Pancreas (tissue), 10 donors: Measurements from ENCODE around the gene RNF135. TPM values are rescaled to one million over a fixed set of nuclear protein-coding genes. Genes with fewer than 3 reads are reported as not detected.

Experiments used
- ATAC-seq, 4 donors: fragments of 200-7000 bp; cut with Tn5 transposase; one replicate each; pipeline versions ENCODE4 v1.8.0 to v1.9.1; 2020; ENCODE audit warnings: mild to moderate bottlenecking in 4 of 4, moderate library complexity in 4 of 4
- DNase-seq, 6 donors: peaks; one replicate each; pipeline ENCODE4 v3.0.0-alpha.2; 2020
- FAIRE-seq: peaks from 2 replicates; lab custom pipeline; 2012; peaks lifted over from hg19 to GRCh38; lab: Jason Lieb, UNC
- H3K27ac ChIP-seq, 4 donors: fragments of 200-600 bp; sonication (generic); 1 replicate in 3 of 4; 2 replicates in 1 of 4; pipeline versions ENCODE4 v1.5.0 to v1.8.0; 2020
- H3K27me3 ChIP-seq, 4 donors: fragments of 200-600 bp; one replicate each; pipeline ENCODE4 v1.8.0; 2021
- H3K36me3 ChIP-seq, 3 donors: fragments of 200-600 bp; sonication (generic) in 1 of 3; one replicate each; pipeline versions ENCODE4 v1.5.0 to v1.8.0; 2020 to 2021
- H3K4me1 ChIP-seq, 3 donors: fragments of 200-600 bp; one replicate each; pipeline ENCODE4 v1.8.0; 2021
- H3K4me3 ChIP-seq, 4 donors: fragments of 200-600 bp; sonication (generic) in 2 of 4; one replicate each; pipeline versions ENCODE4 v1.5.0 to v1.8.0; 2020 to 2021
- H3K9me3 ChIP-seq, 4 donors: fragments of 200-600 bp; one replicate each; pipeline ENCODE4 v1.8.0; 2021
- WGBS, 2 donors: extraction: QIAGEN DNeasy Blood & Tissue Kit; methylation state at CpG; one replicate each; pipeline ENCODE4 v1.1.7; 2013; 5-methylcytosine and 5-hydroxymethylcytosine counted together
- intact Hi-C, 3 donors: fragments of 100-400 bp; cut with DNase I; formaldehyde crosslinking; loops; one replicate each; pipeline versions ENCODE4 v1.11.1 to v1.14.2; 2022
- polyA plus RNA-seq, 2 donors: library from polyadenylated mRNA; stranded (reverse); fragments of 200-250 nt; gene quantifications; one replicate each; pipeline ENCODE4 v1.2.3, GENCODE V29; 2013
- total RNA-seq, 6 donors: library from RNA; stranded (reverse); fragmentation: NEBNext Ultra II Directional in 4 of 6; extraction: Animal tissue kit (Norgen Biotek cat#: 25700) in 4 of 6; gene quantifications; one replicate each; pipeline versions ENCODE4 v1.2.1 to v1.2.4, GENCODE V29; 2021 to 2023
- TF ChIP-seq, protein P1 (sequence below), 4 donors: fragments of 200-600 bp; sonication (generic) in 3 of 4; IDR thresholded peaks; one replicate each; pipeline versions ENCODE4 v1.5.0 to v1.8.0; 2021; ENCODE audit warnings: antibody characterized with exemption in 4 of 4
- donor health status: healthy with polysubstance abuse.
- donor health status: DM: no; HTN: no; CAD: no; lungs with moderate emphysema.
- donor health status: DM: no; HTN: no; CAD: no.
- donor health status: control.
- donor health status: control.
- donor health status: Bipolar disorder and iron deficiency.
- donor health status: DM: yes; HTN: yes; CAD: no.
- donor health status: DM: no; HTN: no; CAD: no.
- donor health status: DM: no; HTN: no; CAD: no.
- donor health status: DM: yes; HTN: yes; CAD: no.

The RNF135 gene, protein sequence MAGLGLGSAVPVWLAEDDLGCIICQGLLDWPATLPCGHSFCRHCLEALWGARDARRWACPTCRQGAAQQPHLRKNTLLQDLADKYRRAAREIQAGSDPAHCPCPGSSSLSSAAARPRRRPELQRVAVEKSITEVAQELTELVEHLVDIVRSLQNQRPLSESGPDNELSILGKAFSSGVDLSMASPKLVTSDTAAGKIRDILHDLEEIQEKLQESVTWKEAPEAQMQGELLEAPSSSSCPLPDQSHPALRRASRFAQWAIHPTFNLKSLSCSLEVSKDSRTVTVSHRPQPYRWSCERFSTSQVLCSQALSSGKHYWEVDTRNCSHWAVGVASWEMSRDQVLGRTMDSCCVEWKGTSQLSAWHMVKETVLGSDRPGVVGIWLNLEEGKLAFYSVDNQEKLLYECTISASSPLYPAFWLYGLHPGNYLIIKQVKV
- 10 to 100 TPM in 1 of 6 donors, 1 to 10 TPM in 5; 8.2 to 10.9 (median 8.6) TPM for total RNA-seq
- 1 to 10 TPM; 6.6 to 7.2 TPM for polyA plus RNA-seq

DNA sequence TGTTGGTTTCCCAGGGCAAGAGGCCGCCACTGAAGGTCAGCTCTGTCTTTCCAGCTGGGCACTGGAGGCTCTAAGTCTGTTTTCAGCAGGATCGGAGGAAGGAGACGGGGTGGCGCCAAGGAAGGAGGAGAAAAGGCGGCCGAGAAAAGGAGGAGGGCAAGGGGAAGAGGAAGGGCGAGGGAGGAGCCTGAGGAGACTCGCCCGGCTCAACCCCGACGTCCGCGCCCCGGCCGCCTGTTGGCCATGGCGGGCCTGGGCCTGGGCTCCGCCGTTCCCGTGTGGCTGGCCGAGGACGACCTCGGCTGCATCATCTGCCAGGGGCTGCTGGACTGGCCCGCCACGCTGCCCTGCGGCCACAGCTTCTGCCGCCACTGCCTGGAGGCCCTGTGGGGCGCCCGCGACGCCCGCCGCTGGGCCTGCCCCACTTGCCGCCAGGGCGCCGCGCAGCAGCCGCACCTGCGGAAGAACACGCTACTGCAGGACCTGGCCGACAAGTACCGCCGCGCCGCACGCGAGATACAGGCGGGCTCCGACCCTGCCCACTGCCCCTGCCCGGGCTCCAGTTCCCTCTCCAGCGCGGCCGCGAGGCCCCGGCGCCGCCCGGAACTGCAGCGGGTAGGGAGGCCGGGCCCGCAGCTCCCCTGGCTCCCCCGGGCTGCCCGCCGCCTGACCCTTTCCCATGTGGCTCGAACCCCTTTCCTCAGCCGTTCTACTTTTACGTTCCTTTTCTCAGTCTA, at the start of gene RNF135:
RNF135 (plus strand) TSS at position 209 of the 737 bp plus-strand sequence; CDS start at position 244, 35 bp downstream.
- H3K4me3 ChIP-seq: peak within 1 kb of the TSS; percentile 55 to 84 (median 70)
- peaks cover 0 to 4% (median 0%) of the 10 kb centered on the region in 3 donors for H3K4me1 ChIP-seq
- 1% methylated on average over 43 to 66 of the region's 66 CpGs for WGBS, 2 donors
- no peaks in the 10 kb centered on the region for H3K36me3 ChIP-seq
- no peaks in the 10 kb centered on the region for H3K9me3 ChIP-seq
- peak; percentile 93 to 96 (median 94) for ATAC-seq
- H3K27me3 ChIP-seq: no peaks in the 10 kb centered on the region
- TF ChIP-seq, protein P1, sequence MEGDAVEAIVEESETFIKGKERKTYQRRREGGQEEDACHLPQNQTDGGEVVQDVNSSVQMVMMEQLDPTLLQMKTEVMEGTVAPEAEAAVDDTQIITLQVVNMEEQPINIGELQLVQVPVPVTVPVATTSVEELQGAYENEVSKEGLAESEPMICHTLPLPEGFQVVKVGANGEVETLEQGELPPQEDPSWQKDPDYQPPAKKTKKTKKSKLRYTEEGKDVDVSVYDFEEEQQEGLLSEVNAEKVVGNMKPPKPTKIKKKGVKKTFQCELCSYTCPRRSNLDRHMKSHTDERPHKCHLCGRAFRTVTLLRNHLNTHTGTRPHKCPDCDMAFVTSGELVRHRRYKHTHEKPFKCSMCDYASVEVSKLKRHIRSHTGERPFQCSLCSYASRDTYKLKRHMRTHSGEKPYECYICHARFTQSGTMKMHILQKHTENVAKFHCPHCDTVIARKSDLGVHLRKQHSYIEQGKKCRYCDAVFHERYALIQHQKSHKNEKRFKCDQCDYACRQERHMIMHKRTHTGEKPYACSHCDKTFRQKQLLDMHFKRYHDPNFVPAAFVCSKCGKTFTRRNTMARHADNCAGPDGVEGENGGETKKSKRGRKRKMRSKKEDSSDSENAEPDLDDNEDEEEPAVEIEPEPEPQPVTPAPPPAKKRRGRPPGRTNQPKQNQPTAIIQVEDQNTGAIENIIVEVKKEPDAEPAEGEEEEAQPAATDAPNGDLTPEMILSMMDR (IDR thresholded peaks at IDR 0.05): peak in 3 of 4 donors; percentile 26 to 45 (median 27)
- intact Hi-C loops: no loop called here
- peak; percentile 75 to 91 (median 82) for DNase-seq
- no peak for FAIRE-seq
- H3K27ac ChIP-seq: peak within 1 kb of the TSS; percentile 87 to 97 (median 92)

DNA sequence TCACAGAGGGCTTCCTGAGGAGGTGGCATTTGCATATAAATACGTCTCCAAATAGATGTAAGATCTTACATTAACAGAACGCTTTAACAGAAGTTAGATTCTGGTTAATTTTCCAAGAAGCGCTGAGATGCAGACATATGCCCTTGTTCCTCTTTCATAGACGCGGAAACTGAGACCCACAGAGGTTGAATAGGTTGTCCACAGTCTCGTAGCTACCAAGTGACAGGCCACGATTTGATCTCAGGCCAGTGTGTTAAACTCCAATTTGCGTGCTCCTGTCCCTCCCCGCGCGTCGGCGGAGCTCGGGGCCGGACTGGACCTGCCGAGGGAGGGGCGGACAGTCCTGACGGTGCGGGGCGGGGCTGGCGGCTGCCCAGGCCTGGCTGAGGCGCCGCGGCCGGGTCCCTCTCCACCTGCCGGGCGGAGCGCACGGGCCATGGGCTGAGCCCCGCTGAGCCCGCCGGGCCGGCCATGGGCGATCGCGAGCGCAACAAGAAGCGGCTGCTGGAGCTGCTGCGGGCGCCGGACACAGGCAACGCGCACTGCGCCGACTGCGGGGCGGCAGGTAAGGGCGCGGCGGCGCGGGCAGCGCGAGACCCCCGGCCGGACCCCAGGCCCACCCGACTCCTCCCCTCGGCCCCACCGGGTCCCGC, 49.2 kb upstream of the RNF135 start, which contains the start of gene ADAP2:
ADAP2 (plus strand) TSS at position 402 of the 653 bp plus-strand sequence; CDS start at position 472, 70 bp downstream.
- DNase-seq (peak; percentile 59 to 87 (median 72)), ATAC-seq (peak; percentile 92 to 95 (median 94)), FAIRE-seq (no peak)
- no peaks in the 10 kb centered on the region for H3K4me1 ChIP-seq
- intact Hi-C loops: no loop called here
- 2% methylated on average over 44 to 60 of the region's 60 CpGs for WGBS, 2 donors
- H3K27ac ChIP-seq: peak within 1 kb of the TSS in 2 of 4 donors; percentile 22 to 50
- no peaks in the 10 kb centered on the region for H3K36me3 ChIP-seq
- TF ChIP-seq, protein P1 (IDR thresholded peaks at IDR 0.05): no peak
- H3K9me3 ChIP-seq: no peaks in the 10 kb centered on the region
- H3K27me3 ChIP-seq: no peaks in the 10 kb centered on the region
- H3K4me3 ChIP-seq: peak within 1 kb of the TSS; percentile 36 to 71 (median 50)

DNA sequence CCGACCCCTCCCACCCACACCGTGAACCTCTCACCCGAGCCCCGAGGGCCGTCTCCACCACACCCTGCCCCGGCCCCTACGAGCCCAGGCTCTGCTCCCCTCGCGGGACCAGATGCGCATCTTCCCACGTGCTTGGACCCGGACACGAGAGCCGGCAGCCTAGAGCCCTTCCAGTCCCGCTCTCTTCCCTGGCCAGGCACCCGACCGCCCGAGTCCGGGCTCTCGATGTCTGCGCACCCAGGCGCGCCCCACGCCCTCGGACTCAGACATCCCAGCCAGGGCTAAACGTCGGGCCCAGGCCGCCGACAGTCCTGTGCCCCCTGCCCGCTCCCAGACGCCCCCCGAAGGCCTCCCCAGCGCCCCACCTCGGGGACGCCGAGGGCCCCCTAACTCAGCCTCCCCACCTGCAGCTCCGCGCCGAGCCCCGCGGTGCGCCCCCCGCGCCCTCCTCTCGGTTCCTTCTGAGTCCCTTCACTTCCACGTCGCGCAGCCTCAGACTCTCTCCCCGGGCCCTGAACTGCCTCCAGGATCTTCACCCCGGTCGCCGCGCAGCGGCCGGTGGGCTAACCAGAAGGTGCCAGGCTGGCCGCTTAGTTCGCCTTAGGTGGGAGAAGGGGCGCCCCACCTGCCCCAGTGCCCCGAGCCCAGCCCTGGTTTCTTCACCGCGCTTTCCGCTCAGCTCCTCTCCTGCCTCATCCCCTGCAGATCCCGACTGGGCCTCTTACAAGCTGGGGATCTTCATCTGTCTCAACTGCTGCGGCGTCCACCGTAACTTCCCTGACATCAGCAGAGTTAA, 48.4 kb upstream of the RNF135 start:
- WGBS, 2 donors: 18 to 21% methylated on average over 55 to 66 of the region's 66 CpGs
- Histone ChIP-seq H3K9me3 (no peaks in the 10 kb centered on the region), H3K27me3 (no peaks in the 10 kb centered on the region), H3K4me1 (no peaks in the 10 kb centered on the region), H3K4me3 (peak overlapping the region; percentile 36 to 71 (median 50)), H3K36me3 (no peaks in the 10 kb centered on the region), H3K27ac (peak overlapping the region in 2 of 4 donors; percentile 22 to 50)
- ATAC-seq: peak; percentile 44 to 60 (median 54)
- peak in 5 of 6 donors; percentile 19 to 77 (median 41) for DNase-seq
- intact Hi-C loops: no loop called here
- FAIRE-seq: no peak
- TF ChIP-seq, protein P1 (IDR thresholded peaks at IDR 0.05): no peak

DNA sequence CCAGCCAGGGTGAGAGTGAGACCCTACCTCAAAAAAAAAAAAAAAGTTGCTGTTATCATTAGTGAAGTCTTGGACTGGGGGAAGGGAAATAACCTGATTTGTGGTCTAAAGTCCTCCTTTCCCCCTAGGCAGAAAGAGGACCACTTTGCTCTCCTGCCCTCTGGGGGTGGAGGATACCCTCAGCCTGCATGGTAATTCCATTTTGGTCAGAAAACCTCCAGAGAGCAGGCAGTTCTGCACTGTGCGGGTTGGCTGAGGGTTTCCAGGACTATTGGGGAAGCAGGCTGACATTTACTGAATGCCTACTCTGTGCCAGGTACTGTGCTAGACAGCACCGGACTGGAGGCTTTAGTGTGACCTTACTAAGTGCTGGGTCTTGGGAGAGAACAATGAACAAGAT, 46.5 kb upstream of the RNF135 start:
- DNase-seq (peak in 1 of 6 donors; percentile 21), ATAC-seq (no peak), FAIRE-seq (no peak)
- intact Hi-C loops: no loop called here
- Histone ChIP-seq H3K9me3 (no peaks in the 10 kb centered on the region), H3K27ac (no peak overlapping the region), H3K27me3 (no peaks in the 10 kb centered on the region), H3K4me1 (no peaks in the 10 kb centered on the region), H3K4me3 (no peak overlapping the region), H3K36me3 (no peaks in the 10 kb centered on the region)
- WGBS, 2 donors: 79 to 81% methylated on average over 2 of the region's 2 CpGs
- TF ChIP-seq, protein P1 (IDR thresholded peaks at IDR 0.05): no peak
